Neural cell (in vitro differentiated cells): ENCODE data around the gene ANKRD31.

Experiments
- EP300 ChIP-seq: fragments of 450-650 bp; conservative IDR thresholded peaks from 2 replicates; pipeline ENCODE4 v1.6.1; 2014; ENCODE audit warnings: antibody characterized with exemption, mild to moderate bottlenecking, moderate library complexity; ENCODE audit not compliant: poor library complexity, severe bottlenecking
- EZH2 ChIP-seq: fragments of 200-600, 300-800 bp; shearing (Covaris generic), sonication (generic); IDR thresholded peaks from 2 replicates; pipeline ENCODE4 v1.6.1; 2014; ENCODE audit warnings: antibody characterized with exemption, low read length, borderline replicate concordance, mild to moderate bottlenecking; ENCODE audit not compliant: insufficient read depth, poor library complexity, severe bottlenecking
- MXI1 ChIP-seq: fragments of 450-650 bp; conservative IDR thresholded peaks from 2 replicates; pipeline ENCODE4 v1.6.1; 2014; ENCODE audit warnings: antibody characterized with exemption, mild to moderate bottlenecking; ENCODE audit not compliant: poor library complexity, severe bottlenecking
- POLR2AphosphoS5 ChIP-seq: IDR thresholded peaks from 2 replicates; pipeline ENCODE4 v1.6.1; 2012
- RAD21 ChIP-seq: fragments of 450-650 bp; conservative IDR thresholded peaks from 2 replicates; pipeline ENCODE4 v1.6.1; 2014; ENCODE audit warnings: antibody characterized with exemption, mild to moderate bottlenecking, moderate library complexity
- SMC3 ChIP-seq: fragments of 450-650 bp; conservative IDR thresholded peaks from 2 replicates; pipeline ENCODE4 v1.6.1; 2014; ENCODE audit warnings: antibody characterized with exemption, mild to moderate bottlenecking, moderate library complexity; ENCODE audit not compliant: poor library complexity
- TAF1 ChIP-seq: IDR thresholded peaks from 2 replicates; pipeline ENCODE4 v1.6.1; 2012; ENCODE audit warnings: low read depth
- TF ChIP-seq, protein P1 (sequence below): fragments of 450-650 bp; IDR thresholded peaks from 2 replicates; pipeline ENCODE4 v1.5.1; 2014; ENCODE audit warnings: antibody characterized with exemption, mild to moderate bottlenecking, moderate library complexity; ENCODE audit not compliant: poor library complexity, severe bottlenecking

DNA sequence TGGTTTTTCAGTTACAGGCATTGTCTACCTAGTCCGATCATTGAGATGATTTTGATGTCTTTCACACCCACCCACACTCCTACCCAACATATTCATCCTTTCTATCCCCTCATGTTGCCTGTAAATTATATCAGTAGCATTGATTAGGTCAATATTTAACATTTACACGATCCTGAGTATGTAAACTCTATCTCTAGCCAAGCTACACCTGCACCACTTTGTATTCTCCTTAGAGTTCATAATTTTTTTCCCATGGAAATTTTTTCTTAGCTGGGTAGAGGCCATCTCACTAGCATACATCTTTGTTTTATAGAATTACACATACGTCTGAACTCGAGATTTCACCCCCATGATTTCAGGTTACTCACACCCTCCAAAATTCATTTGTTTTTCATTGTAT lies 214.9 kb downstream of the ANKRD31 start:
- TF ChIP-seq, protein P1, sequence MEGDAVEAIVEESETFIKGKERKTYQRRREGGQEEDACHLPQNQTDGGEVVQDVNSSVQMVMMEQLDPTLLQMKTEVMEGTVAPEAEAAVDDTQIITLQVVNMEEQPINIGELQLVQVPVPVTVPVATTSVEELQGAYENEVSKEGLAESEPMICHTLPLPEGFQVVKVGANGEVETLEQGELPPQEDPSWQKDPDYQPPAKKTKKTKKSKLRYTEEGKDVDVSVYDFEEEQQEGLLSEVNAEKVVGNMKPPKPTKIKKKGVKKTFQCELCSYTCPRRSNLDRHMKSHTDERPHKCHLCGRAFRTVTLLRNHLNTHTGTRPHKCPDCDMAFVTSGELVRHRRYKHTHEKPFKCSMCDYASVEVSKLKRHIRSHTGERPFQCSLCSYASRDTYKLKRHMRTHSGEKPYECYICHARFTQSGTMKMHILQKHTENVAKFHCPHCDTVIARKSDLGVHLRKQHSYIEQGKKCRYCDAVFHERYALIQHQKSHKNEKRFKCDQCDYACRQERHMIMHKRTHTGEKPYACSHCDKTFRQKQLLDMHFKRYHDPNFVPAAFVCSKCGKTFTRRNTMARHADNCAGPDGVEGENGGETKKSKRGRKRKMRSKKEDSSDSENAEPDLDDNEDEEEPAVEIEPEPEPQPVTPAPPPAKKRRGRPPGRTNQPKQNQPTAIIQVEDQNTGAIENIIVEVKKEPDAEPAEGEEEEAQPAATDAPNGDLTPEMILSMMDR, result no peak
- TF ChIP-seq RAD21 (no peak), TAF1 (no peak), POLR2AphosphoS5 (no peak), EZH2 (no peak), MXI1 (no peak), SMC3 (no peak), EP300 (no peak)
